ENCODE results near the gene OTOF.

GRCh38 chr2:26504002-26504401 lies 26.1 kb upstream of the OTOF start:
- no peak for TF ChIP-seq POLR2A (IDR thresholded peaks at IDR 0.05; ENCODE audit: low read length)
- TF ChIP-seq GATA1 (IDR thresholded peaks at IDR 0.05; ENCODE audit: low read depth, low read length), result no peak
